ENCODE data around the gene TMEM248. TPM values are rescaled to one million over a fixed set of nuclear protein-coding genes. Genes with fewer than 3 reads are reported as not detected.
"Not testable (repeated sequence)": the region's sequence is repeated elsewhere in the genome, so short reads cannot be mapped to it uniquely, and the experiment has no call there.

TMEM248 gene
- total RNA-seq, 1 experiment from 2014 or later: 101 TPM

DNA sequence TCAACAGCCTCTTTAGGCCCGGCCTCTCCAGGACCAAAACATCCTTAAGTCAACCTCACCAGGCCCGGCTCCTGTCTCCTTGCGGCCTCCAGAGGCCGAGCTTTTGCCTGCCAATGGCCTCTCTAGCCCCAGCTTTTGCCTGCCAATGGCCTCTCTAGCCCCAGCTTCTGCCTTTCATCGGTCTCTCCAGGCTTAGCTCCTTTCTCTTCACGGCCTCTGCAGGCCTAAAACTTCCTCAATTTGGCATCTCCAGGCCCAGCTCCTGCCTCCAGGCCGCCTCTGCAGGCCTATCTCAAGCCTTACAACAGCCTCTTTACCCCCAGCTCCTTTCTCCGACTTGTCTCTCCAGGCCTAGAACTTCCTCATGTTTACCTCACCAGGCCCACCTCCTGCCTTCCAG is 15.7 kb upstream of the TMEM248 start:
- in situ Hi-C loops (cut with HindIII; ENCODE audit: low pct_unique_long_range_greater_than_20kb, low sequenced_read_pairs): no loop called here
- no peak for DNase-seq (ENCODE audit: low read depth)

DNA sequence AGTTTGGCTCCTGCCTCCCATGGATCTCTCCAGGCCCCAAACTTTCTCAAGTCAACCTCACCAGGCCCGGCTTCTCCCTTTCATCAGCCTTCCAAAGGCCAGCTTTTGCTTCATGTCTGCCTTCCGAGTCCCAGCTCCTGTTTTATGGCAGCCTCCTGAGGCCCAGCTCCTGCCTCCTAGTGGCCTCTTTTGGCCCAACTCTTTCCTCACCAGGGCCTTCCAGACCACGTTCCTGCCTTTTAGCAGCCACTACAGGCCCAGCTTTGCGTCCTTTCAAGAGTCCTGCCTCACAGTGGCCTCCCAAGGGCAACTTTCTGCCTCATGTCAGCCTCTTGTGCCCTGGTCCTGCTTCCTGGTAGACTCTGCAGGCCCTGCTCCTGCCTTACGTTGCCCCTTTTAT is 15.3 kb upstream of the TMEM248 start:
- no peak for DNase-seq (ENCODE audit: low read depth)
- in situ Hi-C loops (cut with HindIII; ENCODE audit: low pct_unique_long_range_greater_than_20kb, low sequenced_read_pairs): no loop called here

DNA sequence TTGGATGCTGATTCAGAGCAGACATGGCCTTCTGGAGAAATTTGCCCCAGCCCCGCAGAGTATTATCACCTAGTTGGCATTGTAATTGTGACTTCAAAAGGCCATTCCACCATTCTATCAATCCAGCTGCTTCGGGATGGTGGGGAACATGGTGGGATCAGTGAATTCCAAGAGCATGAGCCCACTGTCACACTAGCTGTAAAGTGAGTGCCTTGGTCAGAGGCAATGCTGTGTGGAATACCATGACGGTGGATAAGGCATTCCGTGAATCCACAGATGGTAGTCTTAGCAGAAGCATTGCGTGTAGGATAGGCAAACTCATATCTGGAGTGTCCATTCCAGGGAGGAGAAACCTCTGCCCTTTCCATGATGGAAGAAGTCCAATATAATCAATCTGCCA is 13.3 kb upstream of the TMEM248 start:
- no peak for DNase-seq (ENCODE audit: low read depth)
- in situ Hi-C loops (cut with HindIII; ENCODE audit: low pct_unique_long_range_greater_than_20kb, low sequenced_read_pairs): no loop called here

DNA sequence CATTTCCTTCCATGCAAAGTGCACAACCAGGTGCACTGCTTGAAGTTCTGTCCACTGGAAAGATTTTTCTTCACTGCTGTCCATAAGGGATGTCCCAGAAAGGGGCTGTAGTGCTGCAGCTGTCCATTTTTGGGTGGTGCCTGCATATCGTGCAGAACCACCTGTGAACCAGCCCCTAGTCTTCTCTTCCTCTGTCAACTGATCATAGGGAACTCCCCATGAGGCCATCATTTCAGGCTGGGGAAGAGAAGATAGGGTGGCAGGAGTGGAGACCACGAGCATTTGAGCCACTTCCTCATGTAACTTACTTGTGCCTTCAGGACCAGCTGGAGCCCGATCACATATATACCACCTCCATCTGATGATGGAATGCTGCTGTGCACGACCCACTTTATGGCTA is 12.4 kb upstream of the TMEM248 start:
- DNase-seq (ENCODE audit: low read depth); in situ Hi-C loops (cut with HindIII; ENCODE audit: low pct_unique_long_range_greater_than_20kb, low sequenced_read_pairs): not testable (repeated sequence)

DNA sequence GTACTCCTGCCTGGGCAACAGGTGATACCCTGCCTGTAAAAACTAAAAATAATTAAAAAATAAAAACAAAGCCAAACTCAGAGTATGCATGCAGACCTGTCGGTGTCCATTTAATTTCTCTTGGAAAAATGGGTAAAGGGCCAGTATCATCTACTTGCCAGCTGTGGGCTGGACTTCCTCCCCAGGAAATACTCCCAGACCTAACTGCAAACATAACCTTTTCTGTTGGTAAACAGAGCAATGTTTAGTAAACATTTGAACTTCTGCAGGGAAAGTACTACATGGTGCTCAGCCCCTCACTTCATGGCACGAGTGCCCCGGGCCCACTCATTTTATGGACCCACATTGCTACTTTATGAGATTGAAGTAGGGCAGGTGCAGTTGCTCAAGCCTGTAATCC is 10.2 kb upstream of the TMEM248 start:
- in situ Hi-C loops (cut with HindIII; ENCODE audit: low pct_unique_long_range_greater_than_20kb, low sequenced_read_pairs): no loop called here
- no peak for DNase-seq (ENCODE audit: low read depth)

DNA sequence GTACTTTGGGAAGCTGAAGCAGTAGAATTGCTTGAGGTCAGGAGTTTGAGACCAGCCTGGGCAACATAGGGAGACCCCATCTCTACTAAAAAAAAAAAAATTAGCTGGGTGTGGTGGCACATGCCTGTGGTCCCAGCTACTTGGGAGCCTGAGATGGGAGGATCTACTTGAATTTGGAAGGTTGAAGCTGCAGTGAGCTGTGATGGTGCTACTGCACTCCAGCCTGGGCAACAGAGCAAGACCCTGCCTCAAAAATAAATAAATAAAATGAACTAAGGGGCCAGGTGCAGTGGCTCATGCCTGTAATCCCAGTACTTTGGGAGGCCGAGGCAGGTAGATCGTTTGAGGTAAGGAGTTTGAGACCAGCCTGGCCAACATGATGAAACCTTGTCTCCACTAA is 9.8 kb upstream of the TMEM248 start:
- in situ Hi-C loops (cut with HindIII; ENCODE audit: low pct_unique_long_range_greater_than_20kb, low sequenced_read_pairs); DNase-seq (ENCODE audit: low read depth): not testable (repeated sequence)

DNA sequence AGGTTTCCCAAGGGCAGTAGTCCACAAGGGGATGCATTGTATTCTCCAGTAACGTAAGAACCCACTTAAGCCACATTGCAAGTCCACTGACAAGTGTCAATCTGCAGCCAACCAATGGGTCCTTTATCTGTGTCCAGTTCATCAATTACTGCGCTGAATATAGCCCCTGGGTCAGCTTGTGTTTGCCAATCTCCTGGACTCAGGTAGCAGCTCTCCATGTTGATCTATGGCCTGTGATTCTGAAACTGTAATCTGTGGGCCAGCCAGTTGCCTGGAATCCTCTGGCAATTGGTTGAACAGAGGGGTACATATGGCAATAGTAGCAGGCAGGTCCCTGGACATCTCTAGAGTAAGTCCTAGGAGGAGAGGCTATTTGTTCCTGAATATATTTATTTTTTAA is 8.8 kb upstream of the TMEM248 start:
- in situ Hi-C loops (cut with HindIII; ENCODE audit: low pct_unique_long_range_greater_than_20kb, low sequenced_read_pairs): no loop called here
- no peak for DNase-seq (ENCODE audit: low read depth)

DNA sequence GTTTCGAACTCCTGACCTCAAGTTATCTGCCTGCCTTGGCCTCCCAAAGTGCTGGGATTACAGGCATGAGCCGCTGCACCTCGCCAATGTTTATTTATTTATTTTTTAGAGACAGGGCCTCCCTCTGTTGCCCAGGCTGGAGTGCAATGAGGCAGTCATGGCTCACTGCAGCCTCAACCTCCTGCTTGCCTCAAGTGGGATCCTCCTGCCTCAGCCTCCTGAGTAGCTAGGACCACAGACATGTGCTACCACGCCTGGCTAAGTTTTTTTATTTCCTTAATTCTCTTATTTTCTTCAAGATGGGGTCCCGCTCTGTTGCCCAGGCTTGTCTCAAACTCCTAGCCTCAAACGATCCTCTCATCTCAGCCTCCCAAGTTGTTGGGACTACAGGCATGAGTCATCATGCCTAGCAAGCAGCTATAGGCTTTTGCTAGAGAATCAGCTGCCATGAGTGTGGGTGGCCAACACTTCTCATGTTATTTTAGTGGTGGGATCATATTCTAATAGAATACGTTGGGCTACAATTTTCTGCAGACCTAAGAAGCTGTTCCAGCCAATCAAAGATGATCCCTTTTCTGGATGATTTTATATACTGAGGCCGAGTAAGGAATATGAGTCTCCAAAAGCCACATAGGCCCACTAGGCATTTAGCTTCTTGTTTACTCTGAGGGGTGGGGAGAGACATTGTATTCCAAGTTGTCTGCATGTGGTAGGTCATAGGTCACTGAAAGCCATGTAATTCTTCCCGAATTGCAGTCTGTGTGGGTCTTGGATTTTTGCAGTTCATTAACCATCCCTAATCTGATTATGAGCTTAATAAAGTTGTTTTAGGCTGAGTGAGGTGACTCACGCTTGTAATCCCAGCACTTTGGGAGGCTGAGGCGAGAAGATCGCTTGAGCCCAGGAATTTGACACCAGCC is 7.6 kb upstream of the TMEM248 start:
- DNase-seq (ENCODE audit: low read depth): no peak
- in situ Hi-C loops (cut with HindIII; ENCODE audit: low pct_unique_long_range_greater_than_20kb, low sequenced_read_pairs): no loop called here

DNA sequence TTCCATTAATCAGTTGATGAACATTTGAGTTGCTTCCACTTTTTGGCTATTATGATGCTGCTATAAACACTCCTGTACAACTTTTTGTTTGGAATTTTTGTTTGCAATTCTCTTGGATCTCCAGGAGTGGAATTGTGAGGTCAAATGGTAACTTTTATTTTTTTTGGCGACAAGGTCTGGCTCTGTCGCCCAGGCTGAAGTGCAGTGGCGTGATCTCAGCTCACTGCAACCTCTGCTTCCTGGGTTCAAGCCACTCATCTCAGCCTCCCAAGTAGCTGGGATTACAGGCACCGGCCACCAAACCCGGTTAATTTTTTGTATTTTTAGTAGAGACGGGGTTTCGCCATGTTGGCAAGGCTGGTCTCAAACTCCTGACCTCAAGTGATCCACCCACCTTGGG is 3.1 kb upstream of the TMEM248 start:
- DNase-seq (ENCODE audit: low read depth); in situ Hi-C loops (cut with HindIII; ENCODE audit: low pct_unique_long_range_greater_than_20kb, low sequenced_read_pairs): not testable (repeated sequence)

DNA sequence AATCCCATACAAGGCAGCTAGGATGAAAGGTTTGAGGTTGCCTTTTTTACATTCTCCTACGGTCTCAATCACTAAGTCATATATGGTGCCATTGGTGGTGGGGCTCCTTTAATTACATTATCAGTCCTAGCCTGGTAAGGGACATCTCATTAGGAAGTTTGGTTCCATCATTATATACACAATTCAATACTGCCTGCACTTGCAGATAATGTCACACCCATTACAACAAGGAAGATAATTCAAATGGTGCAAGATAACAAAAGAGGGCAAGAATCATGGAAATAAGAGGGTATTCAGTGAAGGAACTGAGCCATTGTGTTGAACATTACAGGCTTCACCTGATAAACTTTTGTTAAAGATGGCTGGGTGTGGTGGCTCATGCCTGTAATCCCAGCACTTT is 1.7 kb upstream of the TMEM248 start:
- in situ Hi-C loops (cut with HindIII; ENCODE audit: low pct_unique_long_range_greater_than_20kb, low sequenced_read_pairs): no loop called here
- DNase-seq (ENCODE audit: low read depth): no peak

DNA sequence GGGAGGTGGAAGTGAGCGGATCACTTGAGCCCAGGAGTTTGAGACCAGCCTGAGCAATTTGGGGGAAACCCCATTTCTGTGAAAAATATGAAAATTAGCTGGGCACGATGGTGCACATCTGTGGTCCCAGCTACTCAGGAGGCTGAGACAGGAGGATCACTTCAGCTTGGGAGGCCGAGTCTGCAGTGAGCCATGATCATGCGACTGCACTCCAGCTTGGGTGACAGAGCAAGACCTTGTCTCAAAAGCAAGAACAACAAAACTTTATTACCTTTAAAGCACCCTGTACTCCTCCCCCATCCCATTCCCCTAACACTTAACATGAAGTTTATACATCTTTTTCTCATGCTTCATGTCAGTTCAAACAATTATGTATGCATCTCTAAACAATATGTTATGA is 1.3 kb upstream of the TMEM248 start:
- DNase-seq (ENCODE audit: low read depth): no peak
- in situ Hi-C loops (cut with HindIII; ENCODE audit: low pct_unique_long_range_greater_than_20kb, low sequenced_read_pairs): no loop called here

DNA sequence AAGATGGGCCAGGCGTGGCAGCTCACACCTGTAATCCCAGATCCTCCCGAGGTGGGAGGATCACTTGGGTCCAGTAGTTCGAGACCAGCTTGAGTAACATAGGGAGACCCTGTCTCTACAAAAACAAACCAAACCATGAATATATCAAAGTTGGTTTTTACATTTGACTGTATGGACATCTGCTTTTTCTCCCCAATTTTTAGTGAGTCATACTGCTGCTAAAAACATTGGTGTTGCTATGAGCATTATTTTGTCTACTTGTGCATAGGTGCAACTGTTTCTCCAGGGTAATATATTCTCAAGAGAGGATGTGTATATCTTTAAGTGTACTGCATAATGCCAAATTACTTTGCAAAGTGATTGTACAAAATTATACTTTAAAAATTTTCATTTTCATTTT is 769 bp upstream of the TMEM248 start:
- in situ Hi-C loops (cut with HindIII; ENCODE audit: low pct_unique_long_range_greater_than_20kb, low sequenced_read_pairs): no loop called here
- no peak for DNase-seq (ENCODE audit: low read depth)

DNA sequence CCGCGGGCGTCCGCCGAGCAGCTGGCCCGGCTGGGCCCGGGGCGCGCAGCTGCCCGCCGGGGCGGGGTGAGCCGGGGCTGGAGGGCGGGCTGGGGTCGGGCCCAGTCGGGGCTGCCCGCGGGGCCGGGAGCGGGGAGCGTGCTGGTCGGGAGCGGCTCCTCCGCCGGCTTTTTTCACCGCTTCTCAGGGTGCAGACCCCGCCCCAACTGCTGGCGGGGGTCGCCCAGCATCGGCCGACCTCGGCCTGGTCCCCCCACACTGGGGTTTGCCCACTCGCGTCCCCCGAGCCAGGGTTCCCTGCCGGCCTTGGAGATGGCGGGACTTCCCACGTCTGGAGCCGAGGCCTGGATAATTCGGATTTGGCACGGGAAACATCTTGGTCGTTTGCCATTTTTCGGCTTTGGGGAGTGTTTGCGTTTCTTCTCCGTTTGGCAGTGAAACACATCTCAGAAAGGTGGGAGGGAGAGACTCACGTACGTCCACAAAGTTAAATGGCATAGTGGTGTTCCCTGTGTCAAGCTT is 432 bp downstream of the TMEM248 start:
- in situ Hi-C loops (cut with HindIII; ENCODE audit: low pct_unique_long_range_greater_than_20kb, low sequenced_read_pairs): no loop called here
- DNase-seq (ENCODE audit: low read depth): no peak

DNA sequence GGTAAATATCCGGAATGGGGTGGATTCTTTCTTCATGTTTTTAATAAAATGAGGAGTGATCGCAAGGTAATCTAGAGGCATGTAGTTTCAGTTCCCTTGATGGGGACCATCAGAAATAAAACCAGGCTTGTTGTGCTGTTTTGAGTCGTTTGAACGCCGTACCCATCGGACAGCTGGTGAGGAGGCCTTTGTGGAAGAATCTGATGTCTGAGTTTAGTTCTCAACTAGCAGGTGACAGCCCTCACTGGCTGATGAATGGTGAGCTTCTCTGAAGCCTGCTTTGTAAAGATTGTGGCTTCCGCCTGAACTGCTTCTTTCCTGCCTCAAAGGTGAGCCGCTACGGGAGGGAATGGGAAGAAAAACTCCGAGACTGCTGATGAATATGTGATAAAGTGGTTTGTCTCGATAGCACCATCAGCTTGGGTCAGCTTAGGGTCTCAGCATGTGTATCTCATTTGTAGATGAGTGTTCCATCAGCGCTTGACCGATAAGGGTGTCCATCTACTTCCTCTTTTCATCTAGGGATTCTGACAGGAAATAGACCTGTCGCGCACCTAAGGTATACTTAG is 977 bp downstream of the TMEM248 start:
- peak; percentile 13 for DNase-seq (ENCODE audit: low read depth)
- in situ Hi-C loops (cut with HindIII; ENCODE audit: low pct_unique_long_range_greater_than_20kb, low sequenced_read_pairs): no loop called here

DNA sequence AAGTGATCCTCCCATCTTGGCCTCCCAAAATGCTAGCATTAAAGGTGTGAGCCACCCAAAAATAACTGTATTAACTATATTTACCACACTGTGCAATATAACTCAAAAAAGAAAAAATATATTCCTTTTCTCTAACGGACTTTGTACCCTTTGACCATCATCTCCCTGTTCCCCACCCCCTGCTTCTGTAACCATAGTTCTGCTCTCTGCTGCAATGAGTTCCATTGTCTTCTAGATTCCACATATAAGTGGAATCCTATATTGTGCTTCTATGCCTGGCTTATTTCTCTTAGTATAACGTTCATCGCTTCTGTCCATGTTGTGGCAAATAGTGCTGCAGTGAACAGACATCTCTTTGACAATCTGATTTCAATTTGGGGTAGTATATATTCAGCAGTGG is 4.2 kb downstream of the TMEM248 start:
- in situ Hi-C loops (cut with HindIII; ENCODE audit: low pct_unique_long_range_greater_than_20kb, low sequenced_read_pairs): no loop called here
- no peak for DNase-seq (ENCODE audit: low read depth)

DNA sequence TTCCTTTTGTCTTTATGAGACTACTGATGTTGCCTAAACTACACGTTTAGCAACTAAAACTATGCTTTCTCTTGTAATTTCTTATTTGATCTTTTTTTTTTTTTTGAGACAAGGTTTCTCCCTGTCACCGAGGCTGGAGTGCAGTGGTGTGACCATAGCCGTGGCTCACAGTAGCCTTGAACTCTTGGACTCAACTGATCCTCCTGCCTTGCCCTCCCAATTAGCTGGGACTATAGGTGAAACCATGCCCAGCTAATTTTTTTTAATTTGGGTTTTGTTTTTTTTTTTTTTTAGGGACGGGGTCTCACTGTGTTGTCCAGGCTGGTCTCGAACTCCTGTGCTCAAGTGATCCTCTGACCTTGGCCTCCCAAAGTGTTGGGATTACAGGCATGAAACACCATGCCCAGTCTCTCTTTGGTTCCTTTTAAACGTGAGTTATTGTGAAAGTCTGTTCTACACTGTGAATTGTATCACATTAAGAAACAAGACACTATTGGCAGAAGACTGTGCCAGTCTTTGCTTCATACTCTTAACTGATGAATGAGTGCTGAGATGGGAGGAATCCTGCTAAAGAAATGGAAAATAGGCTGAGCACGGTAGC is 6.4 kb downstream of the TMEM248 start:
- in situ Hi-C loops (cut with HindIII; ENCODE audit: low pct_unique_long_range_greater_than_20kb, low sequenced_read_pairs): no loop called here
- no peak for DNase-seq (ENCODE audit: low read depth)

DNA sequence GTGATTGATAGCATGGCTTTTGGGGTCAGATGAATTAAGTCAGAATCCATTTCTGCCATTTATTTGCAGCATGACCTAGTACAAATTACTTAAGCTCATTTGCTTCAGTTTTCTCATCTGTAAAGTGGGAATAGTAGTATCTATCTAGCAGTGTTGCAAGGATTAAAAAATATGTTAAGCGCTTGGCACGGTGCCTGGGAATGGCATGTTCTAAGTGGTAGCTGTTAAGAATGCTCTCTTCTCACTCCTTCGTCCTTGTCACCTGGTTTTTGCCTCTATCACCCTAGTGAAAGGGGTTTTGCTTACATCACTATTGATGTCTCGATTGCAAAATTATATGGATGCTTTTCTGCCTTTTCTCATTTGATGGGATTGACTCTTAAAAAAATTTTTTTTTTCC is 7.4 kb downstream of the TMEM248 start:
- in situ Hi-C loops (cut with HindIII; ENCODE audit: low pct_unique_long_range_greater_than_20kb, low sequenced_read_pairs): no loop called here
- DNase-seq (ENCODE audit: low read depth): no peak

DNA sequence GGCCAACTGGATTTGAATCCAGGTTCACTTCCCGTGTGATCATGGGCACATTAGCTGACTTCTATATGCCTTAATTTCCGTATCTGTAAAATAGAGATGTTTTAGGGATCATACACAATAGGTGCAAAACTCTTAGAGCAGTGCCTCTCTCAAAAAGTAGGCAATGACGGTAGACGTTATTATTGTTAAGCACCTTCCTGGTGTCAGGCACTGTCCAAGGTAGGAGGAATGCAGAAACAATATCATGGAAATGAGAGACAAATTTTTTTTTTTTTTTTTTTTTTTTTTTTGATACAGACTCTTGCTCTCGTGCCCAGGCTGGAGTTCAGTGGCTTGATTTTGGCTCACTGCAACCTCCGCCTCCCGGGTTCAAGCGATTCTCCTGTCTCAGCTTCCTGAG is 8.1 kb downstream of the TMEM248 start:
- in situ Hi-C loops (cut with HindIII; ENCODE audit: low pct_unique_long_range_greater_than_20kb, low sequenced_read_pairs): no loop called here
- DNase-seq (ENCODE audit: low read depth): no peak

DNA sequence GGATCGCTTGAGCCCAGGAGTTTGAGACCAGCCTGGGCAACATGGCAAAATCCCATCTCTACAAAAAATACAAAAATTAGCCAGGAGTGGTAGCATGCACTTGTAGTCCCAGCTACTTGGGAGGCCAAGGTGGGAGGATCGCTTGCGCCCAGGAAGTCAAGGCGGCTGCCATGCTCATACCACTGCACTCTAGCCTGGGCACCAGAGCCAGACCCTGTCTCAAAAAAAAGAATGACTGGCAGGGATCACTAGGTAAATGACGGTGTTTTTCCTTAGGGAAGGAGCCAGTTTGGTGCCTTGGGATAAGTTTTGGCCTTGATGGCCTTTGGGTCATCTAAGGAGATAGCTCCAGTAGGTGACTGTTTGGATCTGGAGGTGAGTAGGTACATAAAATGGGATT is 8.9 kb downstream of the TMEM248 start:
- in situ Hi-C loops (cut with HindIII; ENCODE audit: low pct_unique_long_range_greater_than_20kb, low sequenced_read_pairs): no loop called here
- DNase-seq (ENCODE audit: low read depth): no peak

All from Caki2 (cell line).